SK-N-MC (cell line): ENCODE results near the gene GPATCH4.

Source experiments
- EZH2 ChIP-seq: fragments of 200-600 bp; sonication (generic); IDR thresholded peaks from one replicate; pipeline ENCODE4 v1.6.1; 2017; ENCODE audit warnings: antibody characterized with exemption
- FOXP2 ChIP-seq: optimal IDR thresholded peaks from 2 replicates; pipeline ENCODE3; 2011; ENCODE audit warnings: mild to moderate bottlenecking, moderate library complexity; ENCODE audit not compliant: insufficient read depth; ENCODE audit errors: extremely low read length, control extremely low read depth
- POLR2AphosphoS5 ChIP-seq: IDR thresholded peaks from 2 replicates; pipeline ENCODE4 v1.6.1; 2012; ENCODE audit warnings: mild to moderate bottlenecking, low read depth, low read length, borderline replicate concordance

GRCh38 chr1:156619582-156619955 is 18.3 kb upstream of the GPATCH4 start:
- TF ChIP-seq POLR2AphosphoS5 (no peak), EZH2 (no peak), FOXP2 (no peak)
